Subcutaneous adipose tissue (tissue), 4 donors: Measurements from ENCODE around the gene PSTPIP1. TPM values are rescaled to one million over a fixed set of nuclear protein-coding genes. Genes with fewer than 3 reads are reported as not detected.

Experiments
- total RNA-seq, 4 donors: library from RNA; depleted of rRNA; stranded (reverse); fragments of >200 nt; gene quantifications; one replicate each; pipeline ENCODE4 v1.1.0, GENCODE V29; 2016
- TF ChIP-seq, protein P1 (sequence below): fragments of 450-650 bp; IDR thresholded peaks from one replicate; pipeline ENCODE4 v1.5.1; 2016; ENCODE audit warnings: low read depth, mild to moderate bottlenecking, control low read depth, antibody characterized with exemption, moderate library complexity

Gene PSTPIP1
- total RNA-seq, 4 donors from 2014 or later = 6.7 to 37.7 (median 26.7) TPM

DNA sequence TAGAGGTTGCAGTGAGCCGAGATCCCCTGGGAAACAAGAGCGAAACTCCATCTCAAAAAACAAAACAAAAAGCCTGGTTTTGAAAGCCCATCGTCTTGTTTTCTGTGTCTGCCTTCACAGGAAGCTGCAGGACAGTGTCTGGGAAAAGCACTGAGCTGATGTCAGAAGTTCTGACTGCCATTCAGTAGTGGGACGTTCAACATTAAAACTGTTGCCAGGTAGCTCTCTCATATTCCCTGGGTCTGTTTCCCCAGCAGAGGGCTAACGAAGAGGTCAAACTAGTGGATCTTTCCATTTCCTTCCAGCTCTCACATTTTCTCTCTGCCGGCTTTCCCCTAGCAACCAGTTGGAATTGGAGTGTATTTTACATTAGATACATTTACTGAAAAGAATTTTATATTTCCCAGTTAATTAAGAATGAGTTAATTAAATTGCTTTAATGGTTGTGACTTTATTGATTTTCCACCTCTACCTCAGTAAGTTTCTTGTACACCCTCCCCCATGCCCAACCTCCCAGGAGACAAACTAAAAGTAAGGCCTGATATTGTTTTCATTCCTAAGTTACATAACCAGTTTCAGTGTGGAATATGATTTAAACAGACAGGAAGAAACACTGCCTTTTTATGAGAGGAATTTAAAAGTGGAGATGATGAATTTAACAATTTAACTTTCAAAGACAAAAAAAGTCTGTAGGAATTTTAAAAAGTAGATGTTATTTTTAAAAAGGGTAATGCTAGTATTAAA lies 33.5 kb upstream of the PSTPIP1 start:
- TF ChIP-seq, protein P1, sequence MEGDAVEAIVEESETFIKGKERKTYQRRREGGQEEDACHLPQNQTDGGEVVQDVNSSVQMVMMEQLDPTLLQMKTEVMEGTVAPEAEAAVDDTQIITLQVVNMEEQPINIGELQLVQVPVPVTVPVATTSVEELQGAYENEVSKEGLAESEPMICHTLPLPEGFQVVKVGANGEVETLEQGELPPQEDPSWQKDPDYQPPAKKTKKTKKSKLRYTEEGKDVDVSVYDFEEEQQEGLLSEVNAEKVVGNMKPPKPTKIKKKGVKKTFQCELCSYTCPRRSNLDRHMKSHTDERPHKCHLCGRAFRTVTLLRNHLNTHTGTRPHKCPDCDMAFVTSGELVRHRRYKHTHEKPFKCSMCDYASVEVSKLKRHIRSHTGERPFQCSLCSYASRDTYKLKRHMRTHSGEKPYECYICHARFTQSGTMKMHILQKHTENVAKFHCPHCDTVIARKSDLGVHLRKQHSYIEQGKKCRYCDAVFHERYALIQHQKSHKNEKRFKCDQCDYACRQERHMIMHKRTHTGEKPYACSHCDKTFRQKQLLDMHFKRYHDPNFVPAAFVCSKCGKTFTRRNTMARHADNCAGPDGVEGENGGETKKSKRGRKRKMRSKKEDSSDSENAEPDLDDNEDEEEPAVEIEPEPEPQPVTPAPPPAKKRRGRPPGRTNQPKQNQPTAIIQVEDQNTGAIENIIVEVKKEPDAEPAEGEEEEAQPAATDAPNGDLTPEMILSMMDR = no peak

DNA sequence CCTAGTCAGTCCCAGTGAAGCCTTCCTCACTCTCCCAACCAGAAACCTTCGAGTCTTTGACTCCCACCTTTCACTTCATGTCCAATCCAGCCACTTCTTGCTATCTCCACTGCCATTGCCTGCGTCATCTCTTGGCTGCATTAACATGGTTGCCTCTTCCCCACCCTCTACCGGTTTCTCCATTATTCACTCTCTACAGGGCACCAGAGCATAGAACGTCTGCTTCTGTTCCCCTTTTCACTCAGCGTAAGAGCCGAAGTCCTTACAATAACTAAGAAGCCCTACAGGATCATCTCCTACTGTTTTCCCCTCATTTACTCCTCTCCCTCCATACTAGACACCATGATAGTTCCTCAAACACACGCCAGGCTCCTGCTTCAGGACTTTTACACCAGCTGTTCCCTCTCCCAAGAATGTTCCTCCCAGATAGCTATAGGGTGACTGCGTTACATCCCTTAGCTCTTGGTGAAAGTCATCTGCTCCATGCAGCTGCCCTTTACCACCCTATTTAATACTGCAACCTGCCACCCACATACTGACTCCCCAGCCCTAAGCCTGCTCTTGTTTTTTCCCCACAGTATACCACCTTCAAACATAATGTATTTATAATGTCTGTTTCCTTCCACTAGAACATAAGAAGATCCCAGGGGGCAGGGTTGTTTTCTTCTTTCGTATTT lies 32.5 kb upstream of the PSTPIP1 start:
- TF ChIP-seq, protein P1 = no peak

DNA sequence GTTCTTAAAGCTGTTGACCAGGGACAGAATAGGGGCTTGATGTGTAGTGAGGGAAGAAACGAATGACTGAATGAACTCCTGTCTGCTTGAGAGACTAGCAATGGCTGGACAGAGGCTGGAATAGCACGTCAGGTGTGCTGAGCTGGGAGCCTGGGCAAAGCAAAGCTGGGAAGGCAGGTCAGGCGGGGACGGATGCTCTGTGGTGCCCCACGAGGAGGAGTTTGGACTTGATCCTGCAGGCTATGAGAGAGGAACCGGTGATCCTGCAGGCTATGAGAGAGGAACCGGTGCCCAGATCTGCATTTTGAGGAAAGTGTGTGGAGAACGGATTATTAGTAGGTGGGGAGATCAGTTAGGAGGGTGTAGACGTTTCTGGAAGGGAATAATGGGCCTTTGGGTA lies 31.3 kb upstream of the PSTPIP1 start:
- TF ChIP-seq, protein P1 = no peak

- TF ChIP-seq, protein P1 = no peak
Observed at GRCh38 chr15:76964157-76964556, 30.8 kb upstream of the PSTPIP1 start.

- TF ChIP-seq, protein P1 = no peak
Observed at GRCh38 chr15:76967067-76967466, 27.9 kb upstream of the PSTPIP1 start.

GRCh38 chr15:76968306-76968705 lies 26.6 kb upstream of the PSTPIP1 start:
- TF ChIP-seq, protein P1 = no peak

DNA sequence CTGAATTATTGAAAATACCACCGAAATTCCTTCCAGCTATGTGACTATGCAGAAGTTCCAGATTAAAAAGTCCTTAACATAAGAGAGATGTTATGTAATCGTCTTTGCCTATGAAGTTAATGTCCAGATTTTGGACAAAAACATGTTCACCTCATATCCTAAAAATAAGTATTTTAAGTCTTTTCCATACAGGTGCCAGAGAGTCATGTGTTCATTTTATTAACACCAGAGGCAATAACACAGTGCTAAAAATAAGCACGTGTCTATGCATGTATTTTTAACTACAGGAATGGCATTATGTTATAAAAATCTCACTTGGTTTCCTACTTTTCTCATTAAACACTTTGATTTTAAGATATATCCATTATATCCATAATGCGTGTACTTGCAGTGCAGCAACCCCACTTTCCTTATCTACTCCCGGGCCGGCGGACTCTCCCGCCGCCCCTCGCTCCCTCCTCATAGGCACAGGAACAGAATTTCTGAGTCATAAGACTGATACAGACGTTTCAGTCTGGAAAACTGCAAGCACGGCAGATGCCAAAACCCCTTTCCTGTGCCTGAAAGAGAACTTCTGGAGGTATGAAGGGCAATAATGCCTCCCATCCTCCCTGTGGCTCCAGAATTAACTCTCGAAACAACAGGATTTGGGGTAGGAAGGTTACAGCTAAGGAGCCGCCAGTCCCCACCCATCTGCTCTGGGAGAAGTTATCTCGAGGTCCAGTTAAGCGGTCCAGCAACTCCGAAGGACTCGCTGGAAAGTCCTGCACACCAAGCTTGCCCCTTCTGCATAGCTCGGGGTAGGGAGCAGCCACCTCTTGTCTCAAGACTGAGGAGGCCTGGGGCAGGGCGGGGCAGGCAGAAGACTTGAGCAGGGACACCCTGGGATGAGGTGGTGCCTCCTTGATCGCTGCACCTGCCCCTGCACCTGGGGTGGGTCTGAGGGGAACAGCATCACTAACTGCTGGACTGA lies 22.3 kb upstream of the PSTPIP1 start:
- TF ChIP-seq, protein P1 = no peak
